Measurements from ENCODE around the gene GIT1. TPM values are rescaled to one million over a fixed set of nuclear protein-coding genes. Genes with fewer than 3 reads are reported as not detected.

The GIT1 gene
- total and polyA plus RNA-seq, 2 of the 13 experiments (the other 11 are each of a cell fraction or from before 2014, with no cell fraction given), result 14.2 to 30.8 TPM

- no peak for TF ChIP-seq GATAD1 (CRISPR knock-in tag; IDR thresholded peaks at IDR 0.05)
- TF ChIP-seq SAFB2 (CRISPR knock-in tag; IDR thresholded peaks at IDR 0.05; ENCODE audit: borderline replicate concordance, low read depth), result 0 out of 2 replicates have a peak, but pooled peaks have one; percentile 21
- no peak for TF ChIP-seq NCOR1 (IDR thresholded peaks at IDR 0.05; ENCODE audit: borderline replicate concordance, low read length)
- peak; percentile 15; the same call in 1 of the 2 replicates for TF ChIP-seq FOXK1 (CRISPR knock-in tag; IDR thresholded peaks at IDR 0.05; ENCODE audit: borderline replicate concordance, low read depth)
- TF ChIP-seq RXRB (CRISPR knock-in tag; IDR thresholded peaks at IDR 0.05; ENCODE audit: borderline replicate concordance), result 0 out of 2 replicates have a peak, but pooled peaks have one; percentile 23
- peak; percentile 50 for TF ChIP-seq SAP130 (CRISPR knock-in tag; IDR thresholded peaks at IDR 0.05; ENCODE audit: low read depth)
- no peak for TF ChIP-seq ZMYM2 (CRISPR knock-in tag; IDR thresholded peaks at IDR 0.05)
- no peak for TF ChIP-seq HNRNPUL1 (IDR thresholded peaks at IDR 0.05; ENCODE audit: low read depth, low read length)
- TF ChIP-seq KDM5B (CRISPR knock-in tag; IDR thresholded peaks at IDR 0.05; ENCODE audit: borderline replicate concordance), result no peak
- TF ChIP-seq GABPA (IDR thresholded peaks at IDR 0.05; ENCODE audit: low read depth, low read length), result no peak
- no peak for TF ChIP-seq GABPA (CRISPR knock-in tag; IDR thresholded peaks at IDR 0.05; ENCODE audit: low read depth)
- TF ChIP-seq ZNF646 (CRISPR knock-in tag; IDR thresholded peaks at IDR 0.05), result no peak
- no peak for TF ChIP-seq AKAP8 (CRISPR knock-in tag; IDR thresholded peaks at IDR 0.05)
- peak; percentile 44; the same call in 1 of the 2 replicates for TF ChIP-seq ZNF556 (CRISPR knock-in tag; IDR thresholded peaks at IDR 0.05; ENCODE audit: borderline replicate concordance)
- TF ChIP-seq ZNF713 (CRISPR knock-in tag; IDR thresholded peaks at IDR 0.05), result no peak
- 0 out of 2 replicates have a peak, but pooled peaks have one; percentile 13 for TF ChIP-seq ZNF331 (CRISPR knock-in tag; IDR thresholded peaks at IDR 0.05)
- no peak for TF ChIP-seq RORA (CRISPR knock-in tag; IDR thresholded peaks at IDR 0.05)
- TF ChIP-seq SP2 (CRISPR knock-in tag; IDR thresholded peaks at IDR 0.05), result no peak
- TF ChIP-seq GATAD2A (CRISPR knock-in tag; IDR thresholded peaks at IDR 0.05), result peak; percentile 53; the same call in 1 of the 2 replicates
- TF ChIP-seq ZNF687 (CRISPR knock-in tag; IDR thresholded peaks at IDR 0.05), result peak; percentile 69
Measured at GRCh38 chr17:29579866-29580771, 9.3 kb downstream of the GIT1 start (continued).
